Retinal pigment epithelial cell (primary cell): Measurements from ENCODE around the gene KLKB1.

Experiments
- DNase-seq: peaks from one replicate; pipeline ENCODE4 v3.0.0-alpha.2; 2010; ENCODE audit warnings: low read depth
- H3K4me3 ChIP-seq: 2 replicates; pipeline ENCODE4 v1.5.1; 2011; ENCODE audit warnings: mild to moderate bottlenecking, low read length, control low read depth, moderate library complexity
- CTCF ChIP-seq: conservative IDR thresholded peaks from 2 replicates; pipeline ENCODE4 v1.5.1; 2011; ENCODE audit warnings: low read depth, low read length, control low read depth, inconsistent platforms

KLKB1 gene

GRCh38 chr4:186299291-186299690 is 72.0 kb downstream of the KLKB1 start:
- no peak overlapping the region for H3K4me3 ChIP-seq
- TF ChIP-seq CTCF, result no peak
- DNase-seq, result no peak

GRCh38 chr4:186300659-186301390 is 73.5 kb downstream of the KLKB1 start:
- no peak for DNase-seq
- no peak for TF ChIP-seq CTCF
- no peak overlapping the region for H3K4me3 ChIP-seq

- DNase-seq, result no peak
- H3K4me3 ChIP-seq, result no peak overlapping the region
- TF ChIP-seq CTCF, result no peak
Measured at GRCh38 chr4:186304216-186304615, 76.9 kb downstream of the KLKB1 start.

- no peak overlapping the region for H3K4me3 ChIP-seq
- DNase-seq, result no peak
- TF ChIP-seq CTCF, result no peak
Measured at GRCh38 chr4:186304866-186305505, 77.7 kb downstream of the KLKB1 start.

GRCh38 chr4:186307497-186307896 is 80.2 kb downstream of the KLKB1 start:
- TF ChIP-seq CTCF, result no peak
- no peak for DNase-seq
- no peak overlapping the region for H3K4me3 ChIP-seq

GRCh38 chr4:186307916-186308315 is 80.6 kb downstream of the KLKB1 start:
- DNase-seq, result no peak
- TF ChIP-seq CTCF, result no peak
- no peak overlapping the region for H3K4me3 ChIP-seq
